ENCODE data around the gene RIT2.
A peak's percentile ranks its signal among the peaks of the same experiment; 100 is the strongest.
"Not testable (repeated sequence)": the region's sequence is repeated elsewhere in the genome, so short reads cannot be mapped to it uniquely, and the experiment has no call there.

RIT2 gene

DNA sequence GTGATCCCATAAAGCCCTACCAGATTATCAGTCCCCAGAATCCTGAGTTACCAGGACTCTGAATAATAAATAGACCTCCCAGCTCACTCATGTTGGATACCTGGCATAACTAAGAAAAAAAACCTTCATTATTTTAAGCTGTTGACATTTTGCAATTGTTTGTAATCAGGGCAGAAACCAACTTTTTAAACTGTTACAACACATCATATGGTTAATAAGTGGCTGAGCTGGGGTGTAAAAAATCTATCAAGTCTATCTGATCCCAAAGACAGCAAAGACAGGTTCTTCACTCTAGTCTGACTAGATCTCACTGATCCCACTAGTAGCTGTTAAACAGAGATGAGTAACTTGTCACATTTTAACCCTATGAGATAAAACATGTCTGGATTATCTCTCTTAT, 370.3 kb downstream of the RIT2 start:
- DNase-seq: no peak

DNA sequence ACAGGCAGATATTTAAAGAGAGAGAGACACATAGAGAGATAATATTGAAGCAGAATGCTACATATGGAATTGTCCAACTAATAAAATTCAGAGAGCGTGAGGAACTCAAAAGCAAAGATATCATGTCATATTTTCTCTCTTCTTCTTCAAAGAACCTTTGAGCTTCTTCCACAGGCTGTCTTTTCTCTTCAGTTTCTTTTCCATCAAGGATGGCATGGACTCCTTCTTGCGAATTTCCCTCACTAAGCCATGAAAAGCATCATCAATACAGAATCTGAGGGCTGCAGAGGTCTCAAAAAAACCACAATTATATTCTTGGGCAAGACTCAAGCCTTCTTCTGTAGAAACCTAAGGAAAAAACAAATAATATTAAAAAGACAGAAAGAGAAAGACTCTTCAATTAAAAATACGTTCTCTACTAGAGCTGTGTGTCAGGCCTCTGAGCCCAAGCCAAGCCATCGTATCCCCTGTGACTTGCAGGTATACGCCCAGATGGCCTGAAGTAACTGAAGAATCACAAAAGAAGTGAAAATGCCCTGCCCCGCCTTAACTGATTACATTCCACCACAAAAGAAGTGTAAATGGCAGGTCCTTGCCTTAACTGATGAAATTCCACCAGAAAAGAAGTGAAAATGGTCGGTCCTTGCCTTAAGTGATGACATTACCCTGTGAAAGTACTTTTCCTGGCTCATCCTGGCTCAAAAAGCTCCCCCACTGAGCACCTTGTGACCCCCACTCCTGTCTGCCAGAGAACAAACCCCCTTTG, 371.9 kb downstream of the RIT2 start:
- DNase-seq: no peak

DNA sequence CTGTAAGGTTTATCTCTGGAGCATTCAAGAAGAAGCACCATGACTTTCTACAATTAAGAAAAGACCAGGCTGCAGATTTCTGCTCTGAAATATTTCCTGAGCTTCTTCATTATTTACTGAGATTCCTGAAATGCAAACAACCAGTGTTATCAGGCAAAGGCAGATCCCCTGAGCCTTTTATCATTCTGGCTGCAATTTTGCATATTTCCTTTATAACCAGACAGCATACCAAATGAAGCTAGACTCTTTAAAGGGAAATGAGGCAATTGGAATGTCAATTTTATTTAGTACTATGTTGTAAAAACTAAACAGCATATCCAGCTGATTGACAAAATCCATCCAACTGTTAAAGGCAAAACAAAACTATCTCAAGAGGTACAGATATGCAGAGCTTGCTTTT, 372.5 kb downstream of the RIT2 start:
- no peak for DNase-seq

DNA sequence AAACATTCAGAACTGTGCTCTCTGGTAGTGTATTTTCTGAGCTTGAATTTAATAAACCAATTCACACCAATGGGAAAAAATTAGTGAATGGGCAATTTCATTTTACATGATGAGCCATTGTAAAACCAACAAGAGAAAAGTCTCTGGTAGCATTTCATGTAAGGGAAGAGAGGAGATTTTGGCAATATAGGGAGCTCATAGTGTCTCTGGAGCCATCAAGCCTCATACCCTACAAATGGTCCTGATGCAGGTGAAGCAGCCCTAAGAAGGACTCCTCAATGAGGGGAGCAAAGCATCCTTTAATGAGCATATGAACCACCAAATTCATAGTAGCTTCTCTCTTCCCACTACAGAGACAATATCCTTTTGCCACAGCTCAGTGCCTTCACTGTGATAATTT, 373.0 kb downstream of the RIT2 start:
- DNase-seq: no peak

DNA sequence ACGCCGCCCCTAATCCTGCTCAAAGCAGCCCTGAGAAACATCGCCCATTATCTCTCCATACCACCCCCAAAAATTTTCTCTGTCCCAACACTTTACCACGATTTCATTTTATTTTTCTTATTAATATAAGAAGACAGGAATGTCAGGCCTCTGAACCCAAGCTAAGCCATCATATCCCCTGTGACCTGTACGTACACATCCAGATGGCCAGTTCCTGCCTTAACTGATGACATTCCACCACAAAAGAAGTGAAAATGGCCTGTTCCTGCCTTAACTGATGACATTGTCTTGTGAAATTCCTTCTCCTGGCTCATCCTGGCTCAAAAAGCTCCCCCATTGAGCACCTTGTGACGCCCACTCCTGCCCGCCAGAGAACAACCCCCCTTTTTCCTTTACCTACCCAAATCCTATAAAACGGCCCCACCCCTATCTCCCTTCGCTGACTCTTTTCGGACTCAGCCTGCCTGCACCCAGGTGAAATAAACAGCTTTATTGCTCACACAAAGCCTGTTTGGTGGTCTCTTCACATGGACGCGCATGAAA, 373.6 kb downstream of the RIT2 start:
- not testable (repeated sequence) for DNase-seq

DNA sequence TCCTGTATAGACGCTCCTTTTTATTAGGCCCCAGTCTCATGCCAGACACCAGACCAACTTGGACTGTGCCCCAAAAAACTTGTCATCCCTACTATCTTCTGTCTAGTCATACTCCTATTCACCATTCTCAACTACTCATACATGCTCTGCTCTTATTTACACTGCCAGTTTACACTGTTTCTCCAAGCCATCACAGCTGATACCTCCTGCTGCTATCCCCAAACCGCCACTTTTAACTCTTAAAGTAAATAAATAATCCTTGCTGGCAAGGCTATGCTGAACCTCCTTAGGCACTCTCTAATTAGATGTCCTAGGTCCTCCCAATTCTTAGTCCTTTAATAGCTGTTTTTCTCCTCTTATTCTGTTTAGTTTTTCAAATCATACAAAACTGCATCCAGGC, 374.2 kb downstream of the RIT2 start:
- not testable (repeated sequence) for DNase-seq

DNA sequence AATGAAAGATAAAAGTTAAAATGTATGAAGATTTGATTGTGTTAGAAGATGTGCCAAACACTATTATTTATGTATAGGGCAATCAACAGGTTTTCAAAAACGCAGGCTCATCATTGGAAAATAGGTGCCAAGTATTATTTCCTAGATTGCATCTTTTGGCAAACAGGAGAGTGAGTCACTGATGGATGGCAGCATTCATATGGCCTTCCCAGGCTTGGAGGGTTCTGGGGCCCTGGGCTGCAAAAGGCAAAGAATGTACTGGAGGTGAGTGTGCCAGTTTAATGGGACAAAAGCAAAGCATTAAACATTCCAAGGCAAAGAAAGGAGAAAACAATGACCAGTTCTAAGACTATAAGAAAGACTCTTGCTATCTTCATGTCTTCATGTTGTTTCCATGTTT, 379.4 kb downstream of the RIT2 start:
- no peak for DNase-seq

DNA sequence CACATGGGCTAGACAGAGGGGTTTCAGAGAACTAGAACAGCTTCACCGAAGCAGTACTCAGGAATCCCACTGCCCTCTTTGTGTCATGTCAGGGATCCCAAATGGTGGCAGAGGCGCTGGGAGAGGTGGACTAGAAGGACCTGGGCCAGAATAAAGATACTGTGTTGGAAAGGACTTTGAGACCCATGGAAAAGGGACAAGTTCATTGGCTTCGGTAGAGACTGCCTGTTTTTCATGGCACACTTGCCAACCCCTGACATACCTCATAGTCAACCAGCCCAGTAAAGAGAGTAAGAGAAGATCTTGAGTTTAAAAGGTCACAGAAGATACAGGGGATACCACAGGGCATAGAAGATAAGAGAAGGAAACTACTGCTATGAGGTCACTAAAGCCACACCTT, 381.0 kb downstream of the RIT2 start:
- DNase-seq: no peak

DNA sequence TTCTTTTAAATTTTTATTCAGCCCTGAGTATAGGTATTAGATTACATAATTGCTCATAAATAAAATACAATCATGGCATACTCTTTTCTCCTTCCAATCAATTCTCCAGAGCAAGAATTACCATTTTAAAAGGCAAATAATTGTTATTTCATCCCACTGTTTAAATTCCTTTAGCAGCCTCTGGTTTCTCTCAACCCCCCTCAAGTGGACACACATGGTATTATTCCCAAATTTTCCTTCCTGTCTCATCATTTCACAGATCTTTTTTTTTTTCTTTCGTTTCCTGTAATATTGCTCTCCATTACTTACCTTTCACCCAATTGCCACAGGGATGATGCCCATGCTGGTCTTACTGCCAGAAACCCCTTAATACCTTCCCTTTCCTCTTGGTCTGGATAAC, 385.2 kb downstream of the RIT2 start:
- DNase-seq: no peak

DNA sequence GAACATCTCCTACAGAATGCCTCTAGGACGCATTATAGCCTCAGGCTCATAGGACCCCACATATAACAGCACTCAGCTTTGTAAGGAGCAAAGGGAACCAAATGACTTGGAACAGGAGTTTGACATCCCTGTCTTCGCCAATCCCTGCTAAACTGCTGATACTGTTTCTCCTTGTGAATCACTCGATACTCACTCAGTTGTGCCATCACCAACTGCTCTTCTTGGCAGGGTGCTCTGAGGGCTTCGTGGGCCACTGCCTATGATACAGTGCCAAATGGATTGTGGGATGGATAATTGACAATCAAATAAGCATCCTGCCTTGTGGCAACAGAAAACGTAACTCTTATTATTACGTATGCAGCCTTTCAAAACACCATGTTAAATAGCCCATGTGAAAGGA, 396.3 kb downstream of the RIT2 start:
- no peak for DNase-seq

DNA sequence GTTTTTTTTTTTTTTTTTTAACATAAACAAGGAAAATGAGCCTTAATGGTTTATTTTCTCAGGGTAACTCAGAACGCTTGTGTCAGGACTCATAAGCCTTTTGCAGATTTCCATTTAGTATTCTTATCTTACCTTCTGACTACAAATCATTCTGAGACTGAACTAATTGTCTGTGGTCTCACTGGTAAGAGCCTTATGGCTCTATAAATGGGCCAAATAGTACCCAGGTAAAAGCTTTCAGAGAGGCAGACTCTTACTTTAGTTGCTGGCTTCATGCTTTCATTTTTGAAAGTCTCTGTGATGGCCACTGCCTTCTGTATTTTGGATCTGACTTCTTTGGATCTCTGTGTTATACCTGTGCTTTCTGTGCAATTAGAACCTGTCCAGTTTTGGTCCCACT, 403.4 kb downstream of the RIT2 start:
- DNase-seq: no peak

DNA sequence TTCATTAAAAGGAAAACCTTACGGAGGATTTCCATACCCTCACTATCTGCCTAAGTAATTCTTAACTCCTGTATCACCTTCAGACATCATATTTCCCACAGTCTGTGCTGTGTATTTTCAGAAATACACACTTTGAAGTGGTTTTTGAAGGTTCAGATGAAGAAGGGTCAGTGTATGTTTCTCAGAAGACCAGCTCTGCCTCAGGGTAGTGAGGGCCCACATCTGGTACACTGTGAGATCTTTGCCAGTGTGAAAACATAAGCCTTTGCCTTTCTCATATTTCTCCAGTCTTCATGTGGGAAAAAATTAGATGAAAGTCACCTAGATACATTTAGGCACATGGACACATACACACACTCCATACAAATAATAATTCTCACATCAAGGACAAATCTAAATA, 408.4 kb downstream of the RIT2 start:
- DNase-seq: no peak

DNA sequence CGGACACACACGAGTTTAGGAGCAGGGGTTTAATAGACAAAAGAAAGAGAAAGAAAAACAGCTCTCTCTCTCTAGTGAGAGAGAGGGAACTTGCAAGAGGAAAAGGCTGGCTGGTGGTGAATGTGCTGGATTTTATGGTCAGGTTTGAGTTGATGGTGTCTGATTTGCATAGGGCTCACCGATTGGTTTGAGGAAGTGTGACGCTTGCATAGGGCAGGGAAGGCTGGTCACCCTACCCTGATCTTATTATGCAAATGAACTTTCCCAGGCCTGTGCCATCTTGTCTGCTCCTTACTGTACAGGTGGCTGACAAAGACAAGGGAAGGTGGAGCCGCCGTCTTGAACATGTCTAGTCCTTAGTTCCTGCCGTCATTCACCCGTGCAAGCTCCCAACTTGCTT, 408.9 kb downstream of the RIT2 start:
- peak; percentile 87 for DNase-seq

DNA sequence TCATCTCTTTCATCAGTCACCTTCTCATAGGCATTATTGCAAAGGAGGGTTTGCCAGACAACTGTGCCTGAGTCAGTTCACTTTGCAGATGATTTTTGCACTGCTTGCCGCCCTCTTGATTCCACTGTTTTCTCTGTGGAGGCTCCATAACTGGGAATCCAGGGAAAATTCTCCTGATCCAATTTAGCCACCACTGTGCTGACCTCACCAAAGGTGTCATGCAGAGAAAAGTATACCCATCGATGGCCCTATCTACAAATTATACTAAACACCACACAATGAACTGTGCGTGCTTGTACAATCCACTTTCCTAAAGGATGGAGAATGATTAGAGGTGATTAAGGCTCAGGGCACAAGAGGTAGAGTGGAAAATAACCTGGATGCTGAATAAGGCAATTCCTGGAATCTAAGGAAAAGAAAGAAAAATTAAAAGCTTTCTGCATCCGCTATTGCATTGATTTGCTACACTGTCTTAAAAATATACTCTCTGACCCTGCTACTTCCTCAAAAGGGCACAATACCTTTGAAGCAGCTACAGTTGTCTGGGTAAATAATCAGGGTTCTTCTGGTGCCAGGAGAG, 409.4 kb downstream of the RIT2 start:
- no peak for DNase-seq

Measured in NCI-H1436 (cell line).